Measurements from ENCODE around the gene PDE8B. TPM values are rescaled to one million over a fixed set of nuclear protein-coding genes. Genes with fewer than 3 reads are reported as not detected.

Gene PDE8B
- total RNA-seq, 1 experiment from 2014 or later, result 0.17 TPM

GRCh38 chr5:77390221-77390620, 179.7 kb downstream of the PDE8B start:
- DNase-seq (ENCODE audit: low read depth, low spot score), result no peak
- Histone ChIP-seq H3K27me3 (ENCODE audit: insufficient read depth, low read length) (no peaks in the 10 kb centered on the region), H3K27ac (ENCODE audit: low read depth, low read length) (no peak overlapping the region), H3K9me2 (ENCODE audit: insufficient read depth) (no peaks in the 10 kb centered on the region), H3K4me2 (ENCODE audit: low read length) (no peak overlapping the region), H3K9me3 (ENCODE audit: control insufficient read depth in 1 of 2, insufficient read depth in 1 of 2, low read depth in 1 of 2, low read length in 2 of 2) (no peaks in the 10 kb centered on the region), H3K79me2 (ENCODE audit: insufficient read depth, low read length) (no peaks in the 10 kb centered on the region), H3K4me1 (ENCODE audit: control insufficient read depth in 1 of 2, insufficient read depth in 2 of 2, low read length in 2 of 2) (no peaks in the 10 kb centered on the region), H4K20me1 (ENCODE audit: insufficient read depth) (no peaks in the 10 kb centered on the region), H3K36me3 (ENCODE audit: control insufficient read depth in 1 of 2, insufficient read depth in 2 of 2, low read length in 2 of 2) (no peaks in the 10 kb centered on the region), H3K4me3 (replicated peaks in 1 of 2; ENCODE audit: low read depth in 1 of 2, low read length in 2 of 2) (no peak overlapping the region), H2AFZ (ENCODE audit: low read depth, low read length, poor library complexity, severe bottlenecking) (no peak overlapping the region), H3K9ac (ENCODE audit: low read length) (no peak overlapping the region)
- no TSS peak for BruUV-seq (replicated peaks)
- ChIA-PET RAD21 (ENCODE audit: low non-redundant PET in 1 of 2, low total read pairs in 2 of 2, uncharacterized antibody in 2 of 2, unreplicated experiment in 2 of 2) (no interaction called here), CTCF (no interaction called here), POLR2A (no interaction called here)
- intact Hi-C loops (cut with micrococcal nuclease), result no loop called here
- TF ChIP-seq CBX3 (IDR thresholded peaks at IDR 0.05; ENCODE audit: low read depth) (no peak), SP1 (IDR thresholded peaks at IDR 0.05; ENCODE audit: low read depth) (no peak), ATF3 (IDR thresholded peaks at IDR 0.05) (no peak), FOSL1 (IDR thresholded peaks at IDR 0.05; ENCODE audit: low read depth) (no peak), POLR2A (IDR thresholded peaks at IDR 0.05; ENCODE audit: borderline replicate concordance, extremely low read depth, insufficient read depth, insufficient read length) (no peak), POLR2AphosphoS5 (IDR thresholded peaks at IDR 0.05; ENCODE audit: low read depth, low read length) (no peak), CTCF (IDR thresholded peaks at IDR 0.05 in 2 of 3, conservative IDR thresholded peaks at IDR 0.05 in 1 of 3; ENCODE audit: borderline replicate concordance in 1 of 3, insufficient read depth in 1 of 3, low read depth in 2 of 3, low read length in 2 of 3) (no peak), EZH2phosphoT487 (IDR thresholded peaks at IDR 0.05; ENCODE audit: borderline replicate concordance) (no peak), EZH2 (IDR thresholded peaks at IDR 0.05) (no peak), JUND (IDR thresholded peaks at IDR 0.05) (no peak), ZNF274 (IDR thresholded peaks at IDR 0.05; ENCODE audit: low read depth, low read length) (no peak), SRF (IDR thresholded peaks at IDR 0.05; ENCODE audit: low read depth) (no peak), CEBPB (IDR thresholded peaks at IDR 0.05; ENCODE audit: low read depth) (no peak)
- ATAC-seq, result no peak

Data from HCT116 (cell line).